Measurements from ENCODE around the gene G6PC1. TPM values are rescaled to one million over a fixed set of nuclear protein-coding genes. Genes with fewer than 3 reads are reported as not detected.

G6PC1 gene
- total and polyA plus RNA-seq, 2 of the 13 experiments (the other 11 are each of a cell fraction or from before 2014, with no cell fraction given): 1.7 to 37.9 TPM

GRCh38 chr17:42865638-42866094 is 34.9 kb upstream of the G6PC1 start (continued):
- no peak for TF ChIP-seq CCAR2 (optimal IDR thresholded peaks at IDR 0.05; ENCODE audit: low read depth, low read length)
- TF ChIP-seq ZKSCAN5 (CRISPR knock-in tag; IDR thresholded peaks at IDR 0.05): no peak
- no peak for TF ChIP-seq TIGD3 (CRISPR knock-in tag; IDR thresholded peaks at IDR 0.05; ENCODE audit: borderline replicate concordance)
- no peak for TF ChIP-seq PRDM15 (CRISPR knock-in tag; IDR thresholded peaks at IDR 0.05)
- TF ChIP-seq ZNF816 (CRISPR knock-in tag; IDR thresholded peaks at IDR 0.05; ENCODE audit: borderline replicate concordance): no peak
- no peak for TF ChIP-seq ZNF567 (CRISPR knock-in tag; IDR thresholded peaks at IDR 0.05; ENCODE audit: borderline replicate concordance)
- TF ChIP-seq SRSF1 (optimal IDR thresholded peaks at IDR 0.05; ENCODE audit: low read depth, low read length): no peak
- TF ChIP-seq PHB2 (IDR thresholded peaks at IDR 0.05; ENCODE audit: partially characterized antibody): no peak
- TF ChIP-seq FOXA1 (IDR thresholded peaks at IDR 0.05): no peak
- no peak for TF ChIP-seq FOXA1 (CRISPR knock-in tag; IDR thresholded peaks at IDR 0.05)
- 0 out of 2 replicates have a peak, but pooled peaks have one; percentile 12 for TF ChIP-seq ZNF136 (CRISPR knock-in tag; IDR thresholded peaks at IDR 0.05; ENCODE audit: low read depth)
- TF ChIP-seq BORCS8-MEF2B (CRISPR knock-in tag; IDR thresholded peaks at IDR 0.05): 0 out of 2 replicates have a peak, but pooled peaks have one; percentile 28
- TF ChIP-seq ZZZ3 (CRISPR knock-in tag; IDR thresholded peaks at IDR 0.05; ENCODE audit: borderline replicate concordance): peak; percentile 58; the same call in 1 of the 2 replicates
- TF ChIP-seq PCBP1 (IDR thresholded peaks at IDR 0.05; ENCODE audit: borderline replicate concordance, low read depth, low read length): no peak
- TF ChIP-seq ZNF563 (CRISPR knock-in tag; IDR thresholded peaks at IDR 0.05): 0 out of 2 replicates have a peak, but pooled peaks have one; percentile 15
- TF ChIP-seq MXI1 (IDR thresholded peaks at IDR 0.05; ENCODE audit: borderline replicate concordance, low read depth, low read length): no peak; the same call in 2 of the 3 replicates
- TF ChIP-seq ZKSCAN8 (CRISPR knock-in tag; IDR thresholded peaks at IDR 0.05; ENCODE audit: borderline replicate concordance): no peak
- no peak for TF ChIP-seq ZNF883 (CRISPR knock-in tag; IDR thresholded peaks at IDR 0.05; ENCODE audit: not compliant biosample characterization)
- TF ChIP-seq HDAC6 (IDR thresholded peaks at IDR 0.05; ENCODE audit: low read depth, low read length): no peak
- TF ChIP-seq ZNF770 (CRISPR knock-in tag; IDR thresholded peaks at IDR 0.05): no peak
- no peak for TF ChIP-seq ZXDC (CRISPR knock-in tag; IDR thresholded peaks at IDR 0.05)

All from HepG2 (cell line).